Endothelial cell of umbilical vein (primary cell): Measurements from ENCODE around the gene MED27. TPM values are rescaled to one million over a fixed set of nuclear protein-coding genes. Genes with fewer than 3 reads are reported as not detected.

Source experiments
- BruUV-seq: library from RNA; stranded (reverse); fragments of 400-500 nt; replicated peaks from 2 replicates; lab custom pipeline; 2021; lab: Mats Ljungman, UMichigan
- CTCF ChIA-PET: fragments of 300-600, 350-600 bp; sonication (Branson Sonifier 250); formaldehyde crosslinking; loops from one replicate; lab custom pipeline; 2021; ENCODE audit warnings: antibody characterized with exemption, inconsistent platforms; lab: Charles Lee
- POLR2A ChIA-PET: fragments of 300-600, 350-600 bp; sonication (Branson Sonifier 250); formaldehyde crosslinking; loops from one replicate; lab custom pipeline; 2021; ENCODE audit warnings: antibody characterized with exemption, inconsistent platforms; lab: Charles Lee
- DNase-seq: peaks from one replicate; pipeline ENCODE4 v3.0.0-alpha.2; 2011; ENCODE audit warnings: low read depth, low spot score
- FAIRE-seq: peaks from 2 replicates; lab custom pipeline; 2011; peaks lifted over from hg19 to GRCh38; lab: Jason Lieb, UNC
- H2AFZ ChIP-seq: 2 replicates; pipeline ENCODE4 v1.6.0; 2012; ENCODE audit warnings: low read depth, low read length, control low read depth, inconsistent platforms
- H3K27ac ChIP-seq: 2 replicates; pipeline ENCODE4 v1.5.1; 2011; ENCODE audit warnings: low read depth, mild to moderate bottlenecking, control low read depth, low read length, moderate library complexity; ENCODE audit not compliant: insufficient read depth
- H3K27me3 ChIP-seq, 2 experiments: 2 replicates each; pipeline versions ENCODE4 v1.6.0 to v1.6.1; 2011; ENCODE audit warnings: low read length in 2 of 2, mixed read lengths in 1 of 2; ENCODE audit not compliant: control insufficient read depth in 2 of 2, insufficient read depth in 2 of 2
- H3K36me3 ChIP-seq, 2 experiments: 2 replicates in 1 of 2; 3 replicates in 1 of 2; pipeline ENCODE4 v1.5.1; 2011; ENCODE audit warnings: low read length in 2 of 2, mild to moderate bottlenecking in 1 of 2, moderate library complexity in 1 of 2; ENCODE audit not compliant: control insufficient read depth in 2 of 2, insufficient read depth in 2 of 2; ENCODE audit errors: extremely low read depth in 1 of 2
- H3K4me1 ChIP-seq: 3 replicates; pipeline ENCODE4 v1.5.1; 2011; ENCODE audit warnings: mild to moderate bottlenecking, low read length; ENCODE audit not compliant: control insufficient read depth, insufficient read depth; ENCODE audit errors: extremely low read depth
- H3K4me2 ChIP-seq: 2 replicates; pipeline ENCODE4 v1.6.1; 2011; ENCODE audit warnings: low read length, control low read depth, mixed read lengths; ENCODE audit not compliant: insufficient read depth
- H3K4me3 ChIP-seq, 3 experiments: fragments of 200-600 bp in 1 of 3; sonication (generic), shearing (Covaris generic) in 1 of 3; replicated peaks in 1 of 3; 2 replicates each; pipeline ENCODE4 v1.5.1; 2011 to 2016; ENCODE audit warnings: control low read depth in 3 of 3, low read length in 3 of 3, mild to moderate bottlenecking in 2 of 3, inconsistent platforms in 1 of 3, low read depth in 1 of 3, moderate library complexity in 1 of 3; ENCODE audit not compliant: insufficient read depth in 1 of 3
- H3K79me2 ChIP-seq: 2 replicates; pipeline ENCODE4 v1.6.0; 2012; ENCODE audit warnings: low read length, inconsistent platforms; ENCODE audit not compliant: control insufficient read depth, insufficient read depth
- H3K9ac ChIP-seq: replicated peaks from 2 replicates; pipeline ENCODE3; 2011; ENCODE audit warnings: low read length, control low read depth; ENCODE audit not compliant: insufficient read depth; ENCODE audit errors: extremely low read depth
- H3K9me1 ChIP-seq: replicated peaks from 3 replicates; pipeline ENCODE4 v1.6.0; 2011; ENCODE audit warnings: mild to moderate bottlenecking, low read length; ENCODE audit not compliant: control insufficient read depth, insufficient read depth; ENCODE audit errors: extremely low read depth
- H3K9me3 ChIP-seq: replicated peaks from 2 replicates; pipeline ENCODE4 v1.5.1; 2012; ENCODE audit warnings: low read length, inconsistent platforms; ENCODE audit not compliant: control insufficient read depth, insufficient read depth
- H4K20me1 ChIP-seq: replicated peaks from 2 replicates; pipeline ENCODE3; 2011; ENCODE audit warnings: mild to moderate bottlenecking, low read length; ENCODE audit not compliant: control insufficient read depth, insufficient read depth; ENCODE audit errors: extremely low read depth
- EZH2 ChIP-seq: IDR thresholded peaks from 2 replicates; pipeline ENCODE4 v1.6.1; 2012; ENCODE audit warnings: borderline replicate concordance, low read depth, mild to moderate bottlenecking, moderate library complexity, low read length, inconsistent platforms; ENCODE audit not compliant: severe bottlenecking
- FOS ChIP-seq: IDR thresholded peaks from 2 replicates; pipeline ENCODE4 v1.6.1; 2011; ENCODE audit warnings: mild to moderate bottlenecking, low read length, moderate library complexity, borderline replicate concordance; ENCODE audit not compliant: insufficient read depth
- GATA2 ChIP-seq: IDR thresholded peaks from 2 replicates; pipeline ENCODE4 v1.7.0; 2011; ENCODE audit warnings: low read depth, mild to moderate bottlenecking, moderate library complexity, mixed read lengths, low read length; ENCODE audit not compliant: insufficient read length, insufficient read depth
- MYC ChIP-seq: IDR thresholded peaks from one replicate; pipeline ENCODE4 v1.6.1; 2011; ENCODE audit warnings: mild to moderate bottlenecking, low read depth, low read length
- POLR2A ChIP-seq: IDR thresholded peaks from 2 replicates; pipeline ENCODE4 v1.6.1; 2012; ENCODE audit warnings: low read depth, mild to moderate bottlenecking, control low read depth, low read length
- POLR2AphosphoS5 ChIP-seq: IDR thresholded peaks from 2 replicates; pipeline ENCODE4 v1.6.1; 2012; ENCODE audit warnings: low read depth, mild to moderate bottlenecking, control low read depth, low read length, moderate library complexity; ENCODE audit not compliant: insufficient read depth
- dilution Hi-C: fragments of 300-500 bp; cut with MboI; formaldehyde crosslinking; loops from one replicate; pipeline ENCODE4 v1.15.0; 2019; ENCODE audit warnings: low sequenced_read_pairs; ENCODE audit not compliant: extremely low pct_ligation_motif_present
- intact Hi-C: fragments of 100-400 bp; cut with micrococcal nuclease; formaldehyde crosslinking; loops from one replicate; pipeline ENCODE4 v1.10.0; 2022
- polyA plus RNA-seq, 4 experiments: library from polyadenylated mRNA; depleted of rRNA in 3 of 4; stranded (reverse) in 3 of 4; unstranded in 1 of 4; fragments of >200 nt; gene quantifications; 2 replicates each; pipeline versions ENCODE4 v1.2.1 to v1.2.3, GENCODE V29; 2011 to 2012; ENCODE audit warnings: missing spikeins in 1 of 4
- total RNA-seq: library from RNA; stranded (reverse); gene quantifications from 2 replicates; pipeline ENCODE4 v1.2.3, GENCODE V29; 2021
- TF ChIP-seq, protein P1 (sequence below), 2 donors: IDR thresholded peaks; 1 replicate in 1 of 2; 2 replicates in 1 of 2; pipeline ENCODE4 v1.5.1; 2011; ENCODE audit warnings: low read length in 2 of 2, mild to moderate bottlenecking in 2 of 2, moderate library complexity in 2 of 2, control low read depth in 1 of 2, inconsistent platforms in 1 of 2, low read depth in 1 of 2; ENCODE audit not compliant: insufficient read depth in 1 of 2; ENCODE audit errors: extremely low read depth in 1 of 2

The MED27 gene
- total and polyA plus RNA-seq, 2 donors (not counting 3 experiments of a cell fraction or from before 2014, with no cell fraction given), result 27.9 to 47.8 TPM

DNA sequence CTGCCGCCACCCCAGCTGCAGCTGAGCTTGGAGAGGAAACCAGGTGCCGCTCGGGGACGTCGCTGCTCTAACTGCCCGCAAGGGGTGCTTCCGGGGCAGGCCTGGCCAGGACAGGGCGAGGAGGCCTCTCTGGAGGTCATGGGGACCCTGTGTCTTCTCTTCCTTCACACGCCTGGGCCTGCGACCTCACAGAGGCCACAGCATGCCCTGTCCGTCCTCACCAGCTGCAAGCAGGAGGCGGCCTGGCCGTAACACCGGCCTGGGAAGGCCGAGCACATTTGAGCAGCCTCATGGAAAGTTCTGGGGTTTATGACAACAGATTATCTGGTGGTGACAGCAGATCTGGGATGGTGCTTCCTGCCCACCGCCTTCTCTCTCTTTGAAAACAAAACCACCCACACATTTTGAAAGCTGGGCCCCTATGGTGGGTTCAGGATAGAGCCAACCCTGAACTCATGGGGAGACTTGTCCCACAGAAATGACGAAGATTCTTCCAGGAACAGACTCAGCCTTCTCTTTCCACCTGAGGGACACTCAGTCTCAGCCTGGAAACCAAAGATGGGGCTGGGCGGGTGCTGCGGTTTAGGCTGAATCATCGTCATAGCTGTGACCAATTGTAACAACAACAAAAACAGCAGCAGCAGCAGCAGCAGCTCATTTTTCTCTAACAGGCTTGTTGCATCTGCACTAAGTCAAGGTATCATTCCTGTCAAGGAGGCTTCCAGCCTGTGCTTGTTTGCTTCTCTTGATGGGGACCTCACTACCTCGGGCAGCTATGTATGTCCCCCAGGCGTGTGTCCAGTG, 240.2 kb downstream of the MED27 start:
- no peak overlapping the region for H3K27ac ChIP-seq
- TF ChIP-seq MYC (no peak), EZH2 (no peak), POLR2A (no peak), GATA2 (no peak), POLR2AphosphoS5 (no peak), FOS (no peak)
- TF ChIP-seq, protein P1, sequence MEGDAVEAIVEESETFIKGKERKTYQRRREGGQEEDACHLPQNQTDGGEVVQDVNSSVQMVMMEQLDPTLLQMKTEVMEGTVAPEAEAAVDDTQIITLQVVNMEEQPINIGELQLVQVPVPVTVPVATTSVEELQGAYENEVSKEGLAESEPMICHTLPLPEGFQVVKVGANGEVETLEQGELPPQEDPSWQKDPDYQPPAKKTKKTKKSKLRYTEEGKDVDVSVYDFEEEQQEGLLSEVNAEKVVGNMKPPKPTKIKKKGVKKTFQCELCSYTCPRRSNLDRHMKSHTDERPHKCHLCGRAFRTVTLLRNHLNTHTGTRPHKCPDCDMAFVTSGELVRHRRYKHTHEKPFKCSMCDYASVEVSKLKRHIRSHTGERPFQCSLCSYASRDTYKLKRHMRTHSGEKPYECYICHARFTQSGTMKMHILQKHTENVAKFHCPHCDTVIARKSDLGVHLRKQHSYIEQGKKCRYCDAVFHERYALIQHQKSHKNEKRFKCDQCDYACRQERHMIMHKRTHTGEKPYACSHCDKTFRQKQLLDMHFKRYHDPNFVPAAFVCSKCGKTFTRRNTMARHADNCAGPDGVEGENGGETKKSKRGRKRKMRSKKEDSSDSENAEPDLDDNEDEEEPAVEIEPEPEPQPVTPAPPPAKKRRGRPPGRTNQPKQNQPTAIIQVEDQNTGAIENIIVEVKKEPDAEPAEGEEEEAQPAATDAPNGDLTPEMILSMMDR (IDR thresholded peaks at IDR 0.05; ENCODE audit: extremely low read depth in 1 of 2, insufficient read depth in 1 of 2, low read depth in 1 of 2, low read length in 2 of 2), result no peak
- H3K4me2 ChIP-seq, result no peak overlapping the region
- H3K4me1 ChIP-seq, result no peaks in the 10 kb centered on the region
- intact Hi-C loops, result no loop called here
- peaks cover 0 to 2% of the 10 kb centered on the region in 2 experiments for H3K27me3 ChIP-seq
- no peaks in the 10 kb centered on the region for H3K9me3 ChIP-seq
- no peaks in the 10 kb centered on the region for H3K9me1 ChIP-seq
- no TSS peak for BruUV-seq
- ChIA-PET CTCF (interaction anchor here (1.2 to 1.9 kb wide), 3 partner anchors 15 to 397 kb away, joined by 5 to 7 read pairs (median 5); no protein-coding TSS in a partner anchor), POLR2A (no interaction called here)
- DNase-seq (no peak), FAIRE-seq (no peak)
- no peaks in the 10 kb centered on the region for H3K79me2 ChIP-seq
- no peak overlapping the region for H3K4me3 ChIP-seq
- no peak overlapping the region for H2AFZ ChIP-seq
- dilution Hi-C loops, result no loop called here
- H4K20me1 ChIP-seq, result no peaks in the 10 kb centered on the region
- H3K9ac ChIP-seq, result no peak overlapping the region
- H3K36me3 ChIP-seq, result no peaks in the 10 kb centered on the region
